Calu3 (cell line): ENCODE results near the gene DMRT1. TPM values are rescaled to one million over a fixed set of nuclear protein-coding genes. Genes with fewer than 3 reads are reported as not detected.
A peak's percentile ranks its signal among the peaks of the same experiment; 100 is the strongest.

ENCODE experiments used
- BruUV-seq: library from RNA; stranded (reverse); fragments of 400-500 nt; replicated peaks from 2 replicates; lab custom pipeline; 2021; lab: Mats Ljungman, UMichigan
- CTCF ChIA-PET: fragments of 300-600 bp; sonication (Branson Sonifier 250); formaldehyde crosslinking; loops from one replicate; lab custom pipeline; 2022; ENCODE audit warnings: antibody characterized with exemption; lab: Charles Lee
- DNase-seq: peaks from one replicate; pipeline ENCODE4 v3.0.0; 2022
- H3K27ac Mint-ChIP-seq: one replicate; pipeline ENCODE4 v1.8.0; 2022; ENCODE audit warnings: mixed read lengths; ENCODE audit not compliant: unreplicated experiment
- H3K27me3 Mint-ChIP-seq: one replicate; pipeline ENCODE4 v1.8.0; 2022; ENCODE audit warnings: mixed read lengths; ENCODE audit not compliant: unreplicated experiment
- H3K36me3 Mint-ChIP-seq: one replicate; pipeline ENCODE4 v1.8.0; 2022; ENCODE audit warnings: mild to moderate bottlenecking, moderate library complexity, mixed read lengths; ENCODE audit not compliant: insufficient read depth, unreplicated experiment
- H3K4me1 Mint-ChIP-seq: one replicate; pipeline ENCODE4 v1.8.0; 2022; ENCODE audit warnings: mild to moderate bottlenecking, low read depth, mixed read lengths; ENCODE audit not compliant: unreplicated experiment
- H3K4me3 Mint-ChIP-seq: one replicate; pipeline ENCODE4 v1.8.0; 2022; ENCODE audit warnings: mild to moderate bottlenecking, low read depth, moderate library complexity, mixed read lengths; ENCODE audit not compliant: unreplicated experiment
- H3K9me3 Mint-ChIP-seq: one replicate; pipeline ENCODE4 v1.8.0; 2022; ENCODE audit warnings: low read depth, mixed read lengths; ENCODE audit not compliant: unreplicated experiment
- intact Hi-C: fragments of 100-400 bp; cut with micrococcal nuclease; formaldehyde crosslinking; loops from one replicate; pipeline ENCODE4 v1.10.0; 2022; ENCODE audit not compliant: unreplicated experiment
- total RNA-seq: library from RNA; stranded (reverse); gene quantifications from 2 replicates; pipeline ENCODE4 v1.2.3, GENCODE V29; 2022
- TF ChIP-seq, protein P1 (sequence below): fragments of 200-600 bp; IDR thresholded peaks from one replicate; pipeline ENCODE4 v1.8.0; 2022; ENCODE audit warnings: antibody characterized with exemption; ENCODE audit not compliant: unreplicated experiment

Gene DMRT1
- total RNA-seq, 1 experiment from 2014 or later = not detected

DNA sequence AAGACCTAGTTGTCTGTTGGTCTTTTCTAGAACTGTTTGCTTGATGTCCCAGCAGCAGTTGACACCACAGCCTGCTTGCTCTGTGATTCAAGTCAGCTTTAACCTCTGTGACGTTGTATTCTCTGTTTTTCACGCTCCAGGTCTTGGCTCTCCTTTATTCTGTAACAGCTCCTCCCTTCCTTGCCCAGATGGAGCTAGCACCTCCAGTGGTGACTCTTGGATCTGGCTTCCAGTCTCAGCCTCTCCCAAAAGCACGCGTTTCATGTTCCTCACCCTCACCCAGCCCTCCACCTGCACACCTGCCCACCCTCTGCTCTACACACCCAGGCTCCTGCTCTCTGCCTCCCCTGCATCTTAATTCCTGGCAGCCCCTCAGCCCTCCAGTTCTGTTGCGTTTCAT lies 50.6 kb downstream of the DMRT1 start:
- Mint-ChIP-seq H3K36me3 (no peaks in the 10 kb centered on the region), H3K4me1 (no peaks in the 10 kb centered on the region), H3K9me3 (no peaks in the 10 kb centered on the region), H3K27me3 (peaks cover 26% of the 10 kb centered on the region), H3K27ac (no peak overlapping the region), H3K4me3 (no peak overlapping the region)
- BruUV-seq = no TSS peak
- intact Hi-C loops = no loop called here
- CTCF ChIA-PET = interaction anchor here (1.2 kb wide), 1 partner anchor 117 kb away, joined by 3 read pairs; no protein-coding TSS in a partner anchor
- DNase-seq = no peak
- TF ChIP-seq, protein P1, sequence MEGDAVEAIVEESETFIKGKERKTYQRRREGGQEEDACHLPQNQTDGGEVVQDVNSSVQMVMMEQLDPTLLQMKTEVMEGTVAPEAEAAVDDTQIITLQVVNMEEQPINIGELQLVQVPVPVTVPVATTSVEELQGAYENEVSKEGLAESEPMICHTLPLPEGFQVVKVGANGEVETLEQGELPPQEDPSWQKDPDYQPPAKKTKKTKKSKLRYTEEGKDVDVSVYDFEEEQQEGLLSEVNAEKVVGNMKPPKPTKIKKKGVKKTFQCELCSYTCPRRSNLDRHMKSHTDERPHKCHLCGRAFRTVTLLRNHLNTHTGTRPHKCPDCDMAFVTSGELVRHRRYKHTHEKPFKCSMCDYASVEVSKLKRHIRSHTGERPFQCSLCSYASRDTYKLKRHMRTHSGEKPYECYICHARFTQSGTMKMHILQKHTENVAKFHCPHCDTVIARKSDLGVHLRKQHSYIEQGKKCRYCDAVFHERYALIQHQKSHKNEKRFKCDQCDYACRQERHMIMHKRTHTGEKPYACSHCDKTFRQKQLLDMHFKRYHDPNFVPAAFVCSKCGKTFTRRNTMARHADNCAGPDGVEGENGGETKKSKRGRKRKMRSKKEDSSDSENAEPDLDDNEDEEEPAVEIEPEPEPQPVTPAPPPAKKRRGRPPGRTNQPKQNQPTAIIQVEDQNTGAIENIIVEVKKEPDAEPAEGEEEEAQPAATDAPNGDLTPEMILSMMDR = no peak

DNA sequence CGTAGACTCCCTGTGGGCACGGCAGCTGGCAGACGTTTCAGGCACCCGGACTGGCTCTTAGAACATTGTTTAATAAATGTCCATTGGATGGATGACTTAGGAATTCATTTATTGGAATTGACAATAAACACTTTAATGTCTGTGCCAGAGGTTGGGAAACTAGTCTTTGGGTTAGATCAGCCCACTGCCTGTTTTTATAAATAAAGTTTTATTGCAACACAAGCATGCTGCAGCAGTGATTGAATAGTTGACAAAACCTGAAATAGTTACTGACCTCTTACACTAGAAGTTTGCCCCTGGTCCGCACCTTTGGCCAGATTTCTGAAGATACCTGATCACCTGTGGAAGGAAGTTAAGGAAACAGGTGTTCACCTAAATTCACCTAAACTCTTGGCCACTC lies 51.6 kb downstream of the DMRT1 start:
- no peaks in the 10 kb centered on the region for H3K4me1 Mint-ChIP-seq
- DNase-seq = no peak
- H3K9me3 Mint-ChIP-seq = no peaks in the 10 kb centered on the region
- CTCF ChIA-PET = interaction anchor here (1.0 to 2.0 kb wide), 2 partner anchors 112 to 116 kb away, joined by 3 to 11 read pairs; no protein-coding TSS in a partner anchor
- no TSS peak for BruUV-seq
- TF ChIP-seq, protein P1 = no peak
- H3K4me3 Mint-ChIP-seq = no peak overlapping the region
- peaks cover 19% of the 10 kb centered on the region for H3K27me3 Mint-ChIP-seq
- intact Hi-C loops = no loop called here
- no peaks in the 10 kb centered on the region for H3K36me3 Mint-ChIP-seq
- no peak overlapping the region for H3K27ac Mint-ChIP-seq

DNA sequence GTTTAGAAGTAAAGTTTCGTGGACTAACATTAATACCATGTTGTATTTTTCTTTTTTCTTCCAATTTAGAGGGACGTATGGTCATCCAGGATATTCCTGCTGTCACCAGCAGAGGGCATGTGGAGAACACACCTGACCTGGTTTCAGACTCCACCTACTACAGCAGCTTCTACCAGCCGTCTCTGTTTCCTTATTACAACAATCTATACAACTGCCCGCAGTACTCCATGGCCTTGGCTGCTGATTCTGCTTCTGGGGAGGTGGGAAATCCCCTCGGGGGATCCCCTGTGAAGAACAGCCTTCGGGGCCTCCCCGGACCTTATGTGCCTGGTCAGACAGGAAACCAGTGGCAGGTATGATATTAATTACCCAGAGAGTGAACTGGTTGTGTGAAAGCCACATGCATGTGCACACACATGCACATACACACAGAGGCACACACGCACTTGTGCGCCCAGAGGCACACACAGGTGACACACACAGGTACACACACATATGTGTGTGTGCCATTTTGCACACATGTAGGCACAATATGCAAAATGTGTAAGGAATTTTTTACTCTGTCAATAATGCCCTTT lies 52.4 kb downstream of the DMRT1 start:
- TF ChIP-seq, protein P1 = peak; percentile 54
- Mint-ChIP-seq H3K27ac (no peak overlapping the region), H3K27me3 (peaks cover 27% of the 10 kb centered on the region), H3K4me1 (no peaks in the 10 kb centered on the region), H3K9me3 (no peaks in the 10 kb centered on the region), H3K4me3 (no peak overlapping the region), H3K36me3 (no peaks in the 10 kb centered on the region)
- BruUV-seq = no TSS peak
- intact Hi-C loops = loop anchor here (1.0 kb wide), 2 partner anchors 111 to 115 kb away; no protein-coding TSS in a partner anchor
- DNase-seq = peak; percentile 58
- CTCF ChIA-PET = interaction anchor here (1.0 to 2.0 kb wide), 2 partner anchors 111 to 115 kb away, joined by 3 to 11 read pairs; no protein-coding TSS in a partner anchor

DNA sequence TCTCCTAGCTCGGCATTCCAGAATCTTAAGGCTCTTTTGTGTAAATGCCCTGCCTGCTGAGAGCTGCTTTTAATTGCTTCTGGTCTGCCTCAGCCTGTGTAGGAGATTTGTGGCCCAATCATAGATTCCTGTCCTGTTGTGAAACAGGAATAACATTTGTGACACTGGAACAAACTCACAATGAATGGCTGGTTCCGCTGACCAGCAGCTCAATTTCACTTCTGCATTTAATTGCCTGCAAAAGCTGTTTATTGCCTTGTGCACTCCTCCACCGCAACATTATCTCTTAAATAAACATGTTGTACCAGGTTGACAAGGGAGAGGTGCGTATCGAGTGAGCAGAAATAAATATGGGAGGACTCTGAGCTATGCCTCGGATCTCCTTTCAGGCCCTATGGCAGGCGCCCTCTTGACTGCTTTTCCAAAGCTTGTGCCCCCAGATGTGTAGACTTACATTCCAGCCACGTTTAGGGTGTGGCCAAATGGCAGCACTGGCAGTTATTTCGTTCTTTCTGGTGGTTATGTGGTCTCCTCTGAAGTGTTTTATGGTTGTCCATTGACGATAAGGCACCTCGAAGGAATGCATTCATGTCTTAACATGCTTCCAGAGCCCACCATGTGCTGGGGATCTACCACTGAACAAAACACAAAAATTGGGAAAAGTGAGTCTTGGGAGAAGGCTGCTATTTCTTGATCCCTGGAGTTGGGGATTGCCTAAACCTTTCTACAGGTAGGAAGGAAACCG lies 58.1 kb downstream of the DMRT1 start:
- CTCF ChIA-PET = no interaction called here
- H3K4me3 Mint-ChIP-seq = no peak overlapping the region

More for the DNA sequence above, 58.1 kb downstream of the DMRT1 start:
- TF ChIP-seq, protein P1 = no peak
- Mint-ChIP-seq H3K27me3 (peaks cover 30% of the 10 kb centered on the region), H3K36me3 (no peaks in the 10 kb centered on the region), H3K4me1 (no peaks in the 10 kb centered on the region), H3K27ac (no peak overlapping the region), H3K9me3 (no peaks in the 10 kb centered on the region)
- no TSS peak for BruUV-seq
- intact Hi-C loops = no loop called here
- DNase-seq = no peak
